Activated CD4-positive, CD25-positive, alpha-beta regulatory T cell treated with anti-CD3 and anti-CD28 coated beads, Interleukin-2, amount 50 U/mL, for 72 hours (primary cell): Measurements from ENCODE around the gene GBA2.
A peak's percentile ranks its signal among the peaks of the same experiment; 100 is the strongest.

ENCODE experiments used
- DNase-seq: peaks from one replicate; pipeline ENCODE4 v3.0.0; 2021

GBA2 gene

DNA sequence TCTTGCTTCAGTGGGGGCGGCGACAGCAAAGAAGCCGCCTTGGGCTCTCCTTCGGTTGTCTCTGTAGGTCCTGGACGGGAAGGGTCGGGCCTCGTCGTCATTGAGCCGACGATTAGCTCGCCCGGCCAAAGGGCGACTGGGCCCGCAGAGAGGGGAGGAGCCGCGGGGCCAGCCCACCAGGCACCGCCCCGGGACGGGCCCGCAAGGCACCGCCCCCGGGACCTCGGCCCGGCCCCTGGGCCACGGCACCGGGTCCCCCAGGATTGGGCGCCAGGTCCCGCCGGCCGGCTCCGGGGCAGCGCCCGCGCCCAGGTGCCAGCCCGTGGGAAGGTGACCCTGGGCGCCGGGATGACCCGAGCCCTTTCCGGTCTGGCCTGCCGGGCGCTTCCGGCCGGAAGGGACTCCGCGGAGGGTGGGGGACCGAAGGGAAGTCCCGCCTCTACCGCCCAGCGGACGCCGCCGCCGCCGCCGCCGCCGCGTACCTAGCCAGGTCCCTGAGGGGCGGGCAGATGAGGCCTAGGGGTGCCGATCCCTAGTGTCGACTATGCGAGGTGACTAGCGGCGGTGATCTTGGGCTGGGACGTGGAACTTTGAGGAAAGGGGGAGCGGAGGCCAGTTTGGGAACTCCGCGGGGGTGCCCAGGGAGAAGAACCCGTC lies at the start of gene GBA2, which contains the start of gene RGP1:
Gene GBA2, minus strand, starts transcription at position 371 of the 657 bp plus-strand sequence. CDS start 524 bp downstream, outside the sequence.
Gene RGP1, plus strand, starts transcription at position 430 of the 657 bp plus-strand sequence. CDS start 469 bp downstream, outside the sequence.
- peak; percentile 76 for DNase-seq

DNA sequence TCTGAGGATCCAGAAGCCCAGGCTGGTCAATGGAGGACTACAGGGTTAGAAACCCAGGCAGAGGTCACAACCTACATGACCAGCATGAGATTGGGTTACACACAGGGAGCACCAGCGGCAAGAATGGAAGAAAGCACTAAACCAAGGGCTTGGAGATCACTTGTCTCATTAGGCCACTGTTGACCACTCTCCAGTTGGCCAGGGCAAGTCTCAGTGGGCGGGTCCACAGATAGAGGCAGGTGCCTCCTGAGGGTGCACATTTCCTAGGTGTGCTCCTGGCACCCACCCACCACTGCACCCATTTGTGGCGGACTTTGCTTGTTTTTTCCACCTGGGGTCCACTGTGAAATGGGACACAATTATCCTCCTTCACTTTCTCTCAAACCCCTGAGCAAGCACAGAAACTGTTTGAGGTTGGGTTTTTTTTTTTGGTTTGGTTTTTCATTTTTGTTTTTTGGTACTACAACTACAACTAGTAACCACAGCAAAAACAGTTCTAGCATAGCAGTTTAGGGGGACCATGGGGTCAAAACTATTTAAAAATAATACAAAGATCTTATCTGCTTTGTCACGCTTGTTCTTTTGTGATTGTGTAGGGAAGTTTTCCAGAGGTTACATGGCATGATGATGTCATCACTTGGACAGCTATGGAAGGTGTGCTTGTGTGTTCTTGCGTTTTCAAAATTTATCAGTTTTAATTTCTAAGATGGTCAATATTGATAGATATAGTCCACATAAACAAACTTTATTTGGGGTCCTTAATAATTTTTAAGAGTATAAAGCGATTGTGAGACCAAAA lies 48.5 kb upstream of the GBA2 start:
- DNase-seq, result no peak

DNA sequence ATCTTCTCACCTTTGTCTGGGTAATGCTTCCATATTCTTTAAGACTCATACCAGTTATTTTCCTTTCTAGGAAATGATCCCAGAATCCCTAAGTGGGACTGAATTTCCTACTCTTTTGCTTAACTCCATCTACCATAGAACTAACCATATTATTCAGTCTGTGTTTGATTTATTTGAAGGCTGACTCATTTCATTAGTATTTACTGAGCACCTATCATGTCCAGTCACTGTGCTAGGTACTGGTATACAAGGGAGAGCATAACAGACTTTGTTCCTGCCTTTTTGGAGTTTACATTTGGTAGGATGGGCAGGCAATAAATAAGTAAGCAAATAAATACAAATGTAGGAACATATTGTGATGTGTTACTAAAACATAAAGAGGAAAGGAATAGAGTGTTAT lies 46.7 kb upstream of the GBA2 start:
- no peak for DNase-seq

DNA sequence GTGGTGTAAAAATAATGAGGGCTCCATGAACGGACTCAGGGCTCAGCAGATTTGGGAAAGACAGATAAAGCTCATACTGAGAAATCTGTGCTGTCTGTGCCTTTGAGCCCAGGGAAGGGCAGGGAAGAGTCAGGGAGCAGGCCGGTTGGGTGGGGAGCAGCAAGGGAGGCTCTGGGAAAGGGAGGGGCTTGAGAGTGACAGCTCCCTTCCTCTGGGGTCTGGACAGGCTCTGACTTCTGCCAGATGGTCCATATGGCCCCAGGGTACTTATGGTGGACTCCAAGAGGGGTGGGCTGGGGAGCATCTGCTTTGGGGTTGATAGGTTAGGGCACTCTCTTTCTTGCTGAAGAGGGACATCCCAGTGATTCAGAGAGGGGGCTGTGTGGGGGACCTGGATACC lies 44.4 kb upstream of the GBA2 start:
- DNase-seq, result no peak

DNA sequence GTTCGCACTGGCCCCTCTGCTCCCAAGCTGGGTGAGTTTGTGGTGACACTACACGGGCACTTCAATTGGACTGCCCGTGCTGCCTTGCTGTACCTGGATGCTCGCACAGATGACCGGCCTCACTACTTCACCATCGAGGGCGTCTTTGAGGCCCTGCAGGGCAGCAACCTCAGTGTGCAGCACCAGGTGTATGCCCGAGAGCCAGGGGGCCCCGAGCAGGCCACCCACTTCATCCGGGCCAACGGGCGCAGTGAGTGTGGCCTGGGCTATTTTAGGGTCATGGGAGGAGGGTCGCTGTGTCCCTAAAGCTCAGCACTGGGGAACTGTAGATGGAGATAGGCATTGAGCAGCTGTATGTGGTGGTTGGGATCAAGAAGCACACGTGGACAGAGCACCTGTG lies 43.8 kb upstream of the GBA2 start:
- DNase-seq, result no peak

DNA sequence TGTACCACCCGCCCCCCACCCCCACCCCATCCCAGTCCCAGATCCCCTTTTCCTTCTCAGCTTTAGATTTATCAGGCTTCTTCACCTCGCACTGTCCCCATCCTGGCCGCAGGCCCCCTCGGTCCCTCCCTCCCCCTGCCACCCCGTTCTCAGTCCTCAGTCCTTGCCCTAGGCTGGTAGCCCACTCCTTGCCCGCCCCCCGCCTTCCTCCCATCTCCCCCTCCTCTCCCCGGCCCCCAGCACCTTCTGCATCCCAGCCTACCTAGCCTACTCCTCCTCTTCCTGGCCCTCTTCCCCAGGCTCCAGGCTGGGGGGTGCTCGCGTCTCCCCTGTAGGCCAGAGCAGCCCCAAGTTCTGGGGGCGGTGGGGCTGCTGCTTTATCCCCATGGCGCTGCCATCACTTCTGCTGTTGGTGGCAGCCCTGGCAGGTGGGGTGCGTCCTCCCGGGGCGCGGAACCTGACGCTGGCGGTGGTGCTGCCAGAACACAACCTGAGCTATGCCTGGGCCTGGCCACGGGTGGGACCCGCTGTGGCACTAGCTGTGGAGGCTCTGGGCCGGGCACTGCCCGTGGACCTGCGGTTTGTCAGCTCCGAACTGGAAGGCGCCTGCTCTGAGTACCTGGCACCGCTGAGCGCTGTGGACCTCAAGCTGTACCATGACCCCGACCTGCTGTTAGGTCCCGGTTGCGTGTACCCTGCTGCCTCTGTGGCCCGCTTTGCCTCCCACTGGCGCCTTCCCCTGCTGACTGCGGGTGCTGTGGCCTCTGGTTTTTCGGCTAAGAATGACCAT lies 43.2 kb upstream of the GBA2 start:
- no peak for DNase-seq

DNA sequence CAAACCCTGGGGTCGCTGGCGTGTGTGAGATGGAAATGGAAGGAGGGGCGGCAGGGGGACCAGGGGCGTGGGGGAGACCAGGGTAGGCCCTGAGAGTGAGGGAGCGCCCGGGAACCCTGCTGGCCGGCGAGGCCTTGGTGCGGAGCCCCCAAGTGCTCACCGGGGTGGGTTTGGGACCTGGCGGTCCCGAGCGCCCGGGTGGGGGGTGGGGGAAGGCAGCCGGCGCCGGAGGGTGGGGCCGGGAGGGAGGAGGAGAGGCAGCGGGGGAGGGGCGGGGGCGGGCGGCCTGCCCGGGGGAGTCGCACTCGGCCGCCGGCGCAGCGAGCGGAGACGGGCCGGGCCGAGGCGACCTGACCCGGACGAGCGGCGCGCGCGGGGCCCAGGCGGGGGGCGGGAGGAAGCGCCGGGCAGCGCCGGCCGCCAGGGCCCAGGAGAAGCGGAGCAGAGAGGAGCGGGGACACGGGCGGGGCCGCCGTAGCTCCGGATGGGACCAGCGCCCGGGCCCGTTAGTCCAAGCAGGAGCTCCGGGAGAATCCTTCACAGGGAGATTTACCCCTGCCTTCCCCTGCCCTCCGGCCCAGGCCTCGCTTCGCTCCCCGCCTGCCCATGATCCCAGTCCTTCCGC lies 42.4 kb upstream of the GBA2 start, which contains the start of gene NPR2:
Gene NPR2, plus strand, starts transcription at position 295 of the 625 bp plus-strand sequence. CDS start 818 bp downstream, outside the sequence.
- no peak for DNase-seq

DNA sequence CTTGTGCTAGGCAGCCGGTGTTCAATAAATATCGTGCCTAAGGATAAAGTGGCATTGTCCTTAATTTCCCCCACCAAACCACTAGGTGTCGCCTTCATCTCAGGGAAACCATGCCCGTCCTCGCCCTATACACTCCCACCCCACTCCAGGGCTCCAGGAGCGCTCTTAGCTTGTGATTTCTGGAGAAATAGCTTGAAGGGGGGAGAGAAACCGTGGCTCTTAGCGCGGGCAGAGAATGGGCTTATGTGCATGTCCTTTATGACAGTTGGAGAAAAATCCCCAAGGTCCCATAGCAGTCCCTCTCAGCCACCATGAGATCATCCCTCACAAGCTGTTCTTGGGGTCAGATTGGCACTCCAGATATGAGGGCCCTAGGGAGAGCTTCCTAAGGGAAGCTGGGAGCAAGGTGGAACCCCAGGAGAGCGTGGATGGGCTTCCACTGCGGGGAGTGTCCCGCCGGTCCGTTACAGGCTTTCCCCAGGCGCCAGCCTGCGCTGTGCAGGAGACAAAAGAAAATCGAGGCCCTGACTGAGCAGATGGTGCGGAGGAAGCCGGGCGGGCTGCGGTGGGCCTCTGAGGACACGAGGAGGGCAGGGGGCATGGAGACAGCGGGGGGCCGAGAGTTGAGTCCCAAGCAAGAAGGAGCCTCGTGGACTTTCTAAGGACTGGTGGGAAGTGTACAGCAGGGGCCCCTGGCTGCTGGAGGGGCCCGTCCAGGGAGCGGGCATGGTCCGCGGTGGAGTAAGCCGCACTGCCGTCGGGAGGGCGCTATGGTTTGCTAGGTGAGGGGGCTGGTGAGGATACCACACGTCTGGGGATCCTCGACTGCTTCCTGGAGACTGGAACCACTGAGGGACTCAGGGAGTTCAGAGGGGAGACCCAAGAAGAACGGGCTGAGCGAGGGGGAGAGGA lies 41.6 kb upstream of the GBA2 start:
- DNase-seq, result peak; percentile 51

DNA sequence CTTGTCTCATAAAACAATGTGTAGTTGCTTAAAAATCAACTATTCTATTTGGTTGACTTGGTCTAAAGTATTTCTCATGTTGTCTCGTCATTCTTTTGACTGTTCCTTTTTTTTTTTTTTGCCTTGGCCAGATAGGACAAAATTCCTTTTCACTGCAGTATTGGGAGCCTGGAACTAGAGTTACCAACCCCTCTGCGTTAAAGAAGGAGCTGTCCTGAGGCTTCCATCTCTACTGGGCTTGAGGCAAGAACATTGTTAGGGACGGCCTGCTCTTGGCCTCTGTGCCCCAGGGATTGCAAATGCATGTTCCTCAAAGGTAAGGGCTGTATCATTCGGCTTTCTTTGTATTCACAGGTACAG lies 41.0 kb upstream of the GBA2 start:
- DNase-seq, result no peak

DNA sequence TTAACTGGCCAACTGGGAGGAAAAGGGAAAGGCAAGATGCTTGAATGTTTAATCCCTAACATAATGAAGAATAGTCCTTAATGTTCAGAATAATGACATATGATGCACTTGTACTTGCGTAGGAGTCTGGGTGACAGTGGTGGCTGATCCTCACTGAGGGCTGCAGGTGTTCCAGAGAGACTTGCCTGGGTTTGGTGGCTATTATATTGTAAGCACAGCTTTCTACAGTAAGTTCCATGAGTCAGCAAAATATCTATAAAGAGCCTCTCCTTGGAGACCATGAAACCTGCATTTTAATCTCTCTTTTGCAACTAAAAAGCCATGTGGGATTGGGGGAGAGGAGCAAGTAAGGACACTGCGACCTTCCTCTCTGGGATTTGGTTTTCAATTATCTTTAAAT lies 40.5 kb upstream of the GBA2 start:
- no peak for DNase-seq

DNA sequence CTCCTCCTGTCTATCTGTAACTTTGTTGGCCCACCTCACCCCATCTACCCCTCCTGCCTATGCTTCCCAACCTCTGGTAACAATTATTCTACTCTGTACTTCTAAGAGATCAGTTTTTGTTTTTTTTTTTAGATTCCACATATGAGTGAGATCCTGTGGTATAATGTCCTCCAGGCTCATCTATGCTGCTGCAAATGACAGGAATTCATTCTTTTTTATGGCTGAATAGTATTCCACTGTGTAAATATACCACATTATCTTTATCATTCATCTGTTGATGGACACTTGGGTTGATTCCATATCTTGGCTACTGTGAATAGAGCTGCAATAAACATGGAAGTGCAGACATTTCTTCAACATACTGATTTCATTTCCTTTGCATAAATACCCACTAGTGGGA lies 34.4 kb upstream of the GBA2 start:
- DNase-seq, result no peak

DNA sequence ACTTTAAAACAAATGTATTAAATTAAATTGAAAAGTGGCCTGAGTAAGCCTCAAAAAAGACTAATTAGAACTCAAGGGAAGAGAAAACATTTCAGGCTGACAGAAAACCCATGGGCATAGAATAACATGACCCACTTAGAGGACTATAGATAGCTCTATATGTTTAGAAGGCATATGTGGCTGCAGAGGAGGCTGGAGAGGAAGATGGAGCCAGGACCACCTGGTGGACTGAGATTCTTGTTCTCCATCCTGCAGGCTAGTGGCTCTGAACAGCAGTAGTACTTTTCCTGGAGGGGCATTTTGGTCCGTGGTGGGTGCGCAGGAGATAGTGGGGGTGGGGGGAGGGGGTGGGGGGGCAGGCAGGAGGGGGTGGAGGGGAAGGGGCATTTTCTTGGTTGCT lies 32.0 kb upstream of the GBA2 start:
- DNase-seq, result no peak

DNA sequence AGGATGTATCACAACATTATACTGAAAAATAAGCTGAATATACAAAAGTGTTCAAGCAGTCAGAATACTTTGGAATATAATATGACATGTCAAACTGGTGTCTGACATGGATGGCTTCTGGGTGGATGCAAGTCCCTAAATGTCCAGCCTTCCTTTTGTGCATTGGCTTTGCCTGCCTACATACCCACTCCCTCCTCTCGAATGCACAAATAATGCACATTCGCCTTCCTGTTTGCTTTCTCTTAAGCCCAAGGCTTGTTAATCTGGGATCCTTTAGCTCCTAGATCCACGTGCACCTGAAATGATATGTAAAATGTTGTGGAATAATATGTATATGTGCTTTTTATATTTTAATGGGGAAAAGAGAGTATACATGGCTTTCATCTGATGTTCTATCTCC lies 29.5 kb upstream of the GBA2 start:
- no peak for DNase-seq

DNA sequence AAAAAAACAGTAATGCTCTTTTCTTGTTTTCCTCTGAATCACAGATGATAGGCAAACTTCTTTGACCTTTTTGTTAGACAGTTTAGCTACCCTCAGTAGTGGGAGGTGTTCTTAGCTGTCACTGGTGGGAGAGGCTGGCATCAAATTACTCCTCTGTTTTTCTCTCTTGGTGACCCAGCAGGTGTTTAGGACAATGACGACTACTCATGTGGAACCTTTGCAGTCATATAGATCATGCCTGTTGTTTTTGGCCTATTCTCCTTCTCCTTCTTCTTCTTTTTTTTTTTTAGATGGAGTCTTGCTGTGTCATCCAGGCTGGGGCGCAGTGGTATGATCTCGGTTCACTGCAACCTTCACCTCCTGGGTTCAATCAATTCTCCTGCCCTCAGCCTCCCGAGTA lies 27.0 kb upstream of the GBA2 start:
- DNase-seq, result no peak

DNA sequence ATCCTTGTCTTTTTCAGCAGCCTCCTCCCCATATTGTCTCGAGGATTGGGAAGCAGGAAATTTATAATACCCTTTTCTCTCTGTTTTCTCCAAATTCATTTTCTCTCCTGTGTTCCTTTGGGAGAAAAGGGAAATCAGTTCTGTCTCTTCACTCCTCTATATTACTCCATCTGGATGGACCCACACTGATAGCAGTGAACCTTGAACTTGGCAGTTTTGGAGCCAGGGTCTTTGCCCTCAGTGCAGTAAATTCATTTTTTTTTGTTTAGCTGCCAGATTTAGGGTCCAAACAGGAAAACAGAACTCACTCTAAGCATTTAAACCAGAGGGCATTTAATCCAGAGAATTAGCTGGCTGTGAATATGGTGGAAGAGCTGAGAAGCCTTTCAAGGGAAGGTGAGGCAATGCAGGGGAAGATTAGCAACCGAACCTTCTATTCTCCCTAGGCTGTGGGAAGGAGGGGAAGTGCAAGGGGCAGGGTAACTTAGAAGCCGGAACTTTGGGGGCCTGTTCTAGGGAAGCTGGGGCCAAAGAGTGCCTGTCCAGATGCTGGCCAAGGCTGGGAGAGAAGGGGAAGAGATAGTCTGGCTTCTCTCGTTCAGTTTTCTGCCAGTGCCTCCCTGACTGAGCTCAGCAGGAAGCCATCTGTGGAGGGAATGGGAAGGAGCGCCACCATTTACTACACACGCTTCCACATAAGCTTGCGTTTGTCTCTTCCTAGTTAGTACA lies 26.0 kb upstream of the GBA2 start:
- DNase-seq, result no peak

DNA sequence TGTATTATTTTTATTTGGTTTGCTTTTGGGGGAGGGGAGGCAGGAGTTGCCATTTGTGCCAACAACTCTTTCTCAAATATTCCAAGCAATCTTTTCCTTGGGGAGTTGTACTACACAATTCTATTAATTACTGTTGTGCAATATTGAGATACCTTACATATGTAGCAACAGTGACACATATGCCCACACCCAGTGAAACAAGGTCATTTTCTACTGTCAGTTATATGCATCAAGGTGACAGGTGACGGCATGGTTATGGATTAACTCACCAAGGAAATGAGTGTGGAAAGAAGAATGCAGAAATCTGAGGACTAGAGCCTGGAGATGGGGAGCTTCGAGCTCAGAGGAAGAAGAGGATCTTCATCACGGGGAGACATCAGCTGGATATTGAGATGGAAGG lies 22.9 kb upstream of the GBA2 start:
- DNase-seq, result no peak

DNA sequence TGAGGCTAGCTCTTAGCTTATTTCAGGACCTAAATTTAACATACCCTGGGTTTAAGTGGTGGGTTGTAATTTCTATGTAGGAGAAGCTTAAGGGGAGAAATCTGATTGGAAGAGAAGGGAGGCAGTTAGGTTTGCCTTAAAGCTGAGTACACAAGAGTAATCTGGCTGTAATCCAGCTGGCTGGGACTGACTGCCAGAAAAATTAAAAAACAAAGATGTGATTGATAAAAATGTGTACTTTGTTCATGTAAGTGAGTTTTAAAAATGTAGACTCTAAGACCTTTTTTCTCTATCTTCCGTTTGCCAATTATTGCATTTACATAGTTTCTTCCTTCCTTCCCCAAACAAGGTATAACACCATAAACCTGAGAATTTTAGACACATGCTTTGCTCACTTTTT lies 22.5 kb upstream of the GBA2 start:
- DNase-seq, result no peak

DNA sequence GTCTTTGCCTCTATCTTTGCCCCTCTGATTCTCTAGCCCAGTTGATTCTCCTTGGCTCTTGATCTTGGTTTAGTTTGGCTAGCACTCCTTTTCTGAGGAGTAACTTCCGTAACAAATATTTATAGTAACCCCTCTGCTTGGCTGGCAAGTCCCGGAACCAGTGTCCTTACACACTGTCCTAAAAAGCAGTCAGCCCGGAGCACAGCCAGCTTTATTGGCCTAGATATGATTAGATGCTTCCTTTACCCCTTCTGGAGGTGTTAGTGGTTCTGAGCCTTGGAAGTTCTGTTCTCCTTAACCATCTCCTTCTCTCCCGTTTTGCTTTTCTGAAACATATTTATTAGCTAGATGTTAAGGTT lies 22.0 kb upstream of the GBA2 start:
- DNase-seq, result no peak

DNA sequence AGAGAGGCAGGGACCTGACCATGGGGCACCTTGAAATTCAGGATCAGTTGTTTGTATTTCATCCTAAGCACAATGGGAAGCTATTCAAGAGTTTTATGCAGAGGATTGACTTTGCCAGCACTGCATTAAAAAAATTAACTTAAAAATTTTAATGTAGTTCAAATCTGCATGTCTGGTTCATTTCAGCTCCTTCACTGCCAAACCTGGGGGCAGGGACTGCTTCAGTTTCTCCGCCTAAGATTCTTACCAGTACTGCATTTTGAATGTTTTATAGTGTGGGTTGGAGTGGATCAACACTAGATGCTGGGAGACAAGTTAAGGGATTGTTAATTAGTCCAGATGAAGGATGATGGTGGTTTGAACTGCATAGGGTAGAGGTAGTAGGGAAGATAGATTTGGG lies 20.7 kb upstream of the GBA2 start:
- DNase-seq, result no peak

DNA sequence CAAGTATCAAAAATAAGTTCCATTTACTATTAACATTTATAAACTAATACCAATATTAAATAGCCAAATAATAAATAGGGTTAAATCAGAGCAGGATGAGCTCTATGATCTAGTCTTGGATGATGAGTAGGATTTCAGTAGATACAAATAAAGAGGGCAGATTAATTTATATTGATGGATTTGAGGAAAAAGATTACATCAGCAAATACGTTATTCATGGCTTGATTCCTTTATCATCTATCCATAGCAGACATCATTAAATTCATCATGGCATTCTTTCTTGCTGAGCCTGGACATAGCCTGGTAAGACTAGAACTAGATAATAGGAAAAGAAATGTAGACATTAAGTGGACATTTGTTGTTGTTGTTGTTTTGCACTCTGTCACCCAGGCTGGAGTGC lies 18.4 kb upstream of the GBA2 start:
- no peak for DNase-seq

DNA sequence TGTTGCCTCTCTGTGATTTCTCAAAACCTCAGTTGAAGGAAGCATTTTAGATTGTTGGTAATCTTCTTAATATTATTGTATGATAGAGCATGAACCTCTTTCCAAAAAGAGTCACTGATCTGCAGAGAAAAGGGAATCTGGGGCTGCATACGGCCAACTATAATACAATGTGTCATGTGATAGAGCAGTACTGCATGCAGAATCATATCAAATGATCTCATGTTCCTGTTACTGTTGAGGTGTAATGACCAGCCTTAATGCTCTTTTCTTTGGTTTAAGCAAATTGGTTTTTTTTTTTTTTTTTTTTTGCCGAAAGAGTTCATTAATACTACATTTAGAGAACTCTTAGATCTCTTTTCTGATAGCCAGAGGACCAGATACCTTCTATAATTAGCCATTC lies 18.0 kb upstream of the GBA2 start:
- DNase-seq, result no peak

DNA sequence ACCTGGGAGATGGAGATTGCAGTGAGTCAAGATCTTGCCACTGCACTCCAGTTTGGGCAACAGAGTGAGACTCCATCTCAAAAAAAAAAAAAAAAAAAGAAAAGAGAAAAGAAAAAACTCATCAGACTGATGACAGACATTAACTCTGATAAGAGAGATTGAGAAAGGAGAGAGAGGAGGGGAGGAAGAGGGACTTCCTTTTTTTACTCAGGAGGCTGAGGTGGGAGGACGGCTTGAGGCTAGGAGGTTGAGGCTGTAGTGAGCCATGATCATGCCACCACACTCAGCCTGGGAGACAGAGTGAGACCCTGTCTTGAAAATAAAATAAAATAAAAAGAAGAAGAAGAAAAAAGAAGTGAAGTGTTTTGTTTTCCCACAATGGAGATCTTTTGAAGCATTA lies 14.8 kb upstream of the GBA2 start:
- DNase-seq, result no peak
